22Rv1 (cell line): ENCODE results near the gene SUGCT.

ENCODE experiments used
- CTCF ChIP-seq: fragments of 450-650 bp; IDR thresholded peaks from 2 replicates; pipeline ENCODE4 v1.5.1; 2017; ENCODE audit warnings: mild to moderate bottlenecking
- ZFX ChIP-seq: fragments of 450-650 bp; IDR thresholded peaks from 2 replicates; pipeline ENCODE4 v1.6.1; 2017; ENCODE audit warnings: antibody characterized with exemption, borderline replicate concordance

- no peak for TF ChIP-seq CTCF
- no peak for TF ChIP-seq ZFX
Observed at GRCh38 chr7:40500219-40500618, 365.4 kb downstream of the SUGCT start.
